ENCODE measurements around the gene WDFY3.

DNA sequence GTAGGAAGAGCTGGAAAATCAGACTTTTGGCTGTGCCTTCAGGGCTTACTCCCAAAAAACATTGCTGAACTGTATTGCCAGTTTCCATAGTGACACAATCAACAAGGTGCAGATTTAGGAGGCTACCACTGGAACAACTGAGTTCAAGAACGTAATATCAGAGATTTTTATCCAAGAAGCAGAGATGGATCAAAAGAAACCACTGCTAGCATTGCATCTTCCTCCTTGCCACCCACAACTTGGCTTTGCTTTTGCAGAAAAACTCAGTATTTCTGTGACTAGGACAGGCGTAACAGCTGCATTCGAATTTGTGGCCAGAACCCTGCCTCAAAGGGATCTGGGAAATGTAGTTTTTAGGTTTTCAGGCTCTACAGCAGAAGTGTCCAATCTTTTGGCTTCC, 27.8 kb upstream of the WDFY3 start:
- no peak for TF ChIP-seq CTCF (conservative IDR thresholded peaks at IDR 0.05; ENCODE audit: low read depth, low read length)
- no peak for TF ChIP-seq POLR2A (IDR thresholded peaks at IDR 0.05; ENCODE audit: low read depth, low read length)
- no peak for TF ChIP-seq CEBPB (IDR thresholded peaks at IDR 0.05; ENCODE audit: low read depth, low read length)
- TF ChIP-seq BHLHE40 (IDR thresholded peaks at IDR 0.05; ENCODE audit: low read depth, low read length) = no peak
- no peak for TF ChIP-seq RAD21 (IDR thresholded peaks at IDR 0.05; ENCODE audit: low read length)
